Measurements from ENCODE around the gene CYP8B1. TPM values are rescaled to one million over a fixed set of nuclear protein-coding genes. Genes with fewer than 3 reads are reported as not detected.

Gene CYP8B1
- total RNA-seq, 1 experiment from 2014 or later, result not detected

DNA sequence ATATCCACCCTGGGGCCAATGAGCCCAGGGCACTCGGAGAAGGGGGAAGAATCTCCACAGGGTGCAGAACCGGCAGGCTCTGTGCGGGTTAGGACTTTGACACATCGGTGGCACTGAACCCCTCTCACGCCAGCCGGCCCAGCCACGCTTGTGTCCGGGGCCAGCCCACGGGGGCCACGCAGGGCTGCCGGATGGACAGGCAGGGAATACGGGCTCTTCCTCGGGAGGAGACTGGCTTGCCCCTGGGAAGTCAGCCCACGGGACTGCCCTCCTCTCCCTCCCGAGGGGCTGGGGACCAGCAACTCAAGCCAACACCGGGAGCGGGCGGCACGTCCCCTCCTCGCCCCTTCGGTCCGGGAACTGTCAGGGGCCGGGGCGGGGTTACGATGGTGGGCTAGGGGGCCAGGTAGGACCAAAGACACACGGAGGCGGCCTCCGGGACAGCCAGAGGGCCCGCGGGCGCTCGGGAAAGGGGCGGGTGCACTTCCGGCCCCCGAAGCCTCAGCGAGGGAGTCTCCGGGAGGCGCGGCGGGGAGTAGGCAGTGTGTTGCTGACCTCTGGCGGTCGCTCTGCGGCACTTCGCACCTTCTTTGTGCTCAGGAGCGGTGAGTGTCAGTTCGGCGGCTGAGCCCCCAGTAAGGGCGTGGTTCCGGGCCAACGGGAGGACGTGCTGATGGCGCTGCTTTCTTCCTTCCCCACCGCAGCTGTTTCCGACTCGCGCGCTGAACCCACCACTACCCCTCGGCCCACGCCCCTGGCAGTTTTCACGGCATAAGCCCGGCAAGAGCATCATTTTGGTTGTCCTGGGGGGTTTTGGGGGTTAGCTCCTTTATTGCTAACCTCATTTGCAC lies 5.1 kb upstream of the CYP8B1 start:
- 0 out of 2 replicates have a peak overlapping the region, but pooled peaks have one; percentile 48 for H2AFZ ChIP-seq
- peaks cover 4% of the 10 kb centered on the region; the same call in 1 of the 2 replicates for H3K4me1 ChIP-seq (replicated peaks; ENCODE audit: insufficient read depth)
- POLR2A ChIA-PET (ENCODE audit: unreplicated experiment), result no interaction called here
- intact Hi-C loops (cut with micrococcal nuclease; ENCODE audit: unreplicated experiment), result loop anchor here (1.0 to 5.0 kb wide), 3 partner anchors 49 to 649 kb away; no protein-coding TSS in a partner anchor
- TF ChIP-seq, protein P1, sequence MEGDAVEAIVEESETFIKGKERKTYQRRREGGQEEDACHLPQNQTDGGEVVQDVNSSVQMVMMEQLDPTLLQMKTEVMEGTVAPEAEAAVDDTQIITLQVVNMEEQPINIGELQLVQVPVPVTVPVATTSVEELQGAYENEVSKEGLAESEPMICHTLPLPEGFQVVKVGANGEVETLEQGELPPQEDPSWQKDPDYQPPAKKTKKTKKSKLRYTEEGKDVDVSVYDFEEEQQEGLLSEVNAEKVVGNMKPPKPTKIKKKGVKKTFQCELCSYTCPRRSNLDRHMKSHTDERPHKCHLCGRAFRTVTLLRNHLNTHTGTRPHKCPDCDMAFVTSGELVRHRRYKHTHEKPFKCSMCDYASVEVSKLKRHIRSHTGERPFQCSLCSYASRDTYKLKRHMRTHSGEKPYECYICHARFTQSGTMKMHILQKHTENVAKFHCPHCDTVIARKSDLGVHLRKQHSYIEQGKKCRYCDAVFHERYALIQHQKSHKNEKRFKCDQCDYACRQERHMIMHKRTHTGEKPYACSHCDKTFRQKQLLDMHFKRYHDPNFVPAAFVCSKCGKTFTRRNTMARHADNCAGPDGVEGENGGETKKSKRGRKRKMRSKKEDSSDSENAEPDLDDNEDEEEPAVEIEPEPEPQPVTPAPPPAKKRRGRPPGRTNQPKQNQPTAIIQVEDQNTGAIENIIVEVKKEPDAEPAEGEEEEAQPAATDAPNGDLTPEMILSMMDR (conservative IDR thresholded peaks at IDR 0.05), result peak; percentile 75
- no peak for TF ChIP-seq EZH2 (IDR thresholded peaks at IDR 0.05; ENCODE audit: low read depth)
- H3K36me3 ChIP-seq (ENCODE audit: low read depth), result no peaks in the 10 kb centered on the region
- H3K79me2 ChIP-seq (ENCODE audit: low read depth), result no peaks in the 10 kb centered on the region
- CTCF ChIA-PET, result interaction anchor here (0.8 kb wide), 1 partner anchor 52 kb away, joined by 3 read pairs; no protein-coding TSS in a partner anchor
- no peaks in the 10 kb centered on the region for H3K27me3 ChIP-seq (ENCODE audit: insufficient read depth, low read depth)
- H3K4me2 ChIP-seq, result peak overlapping the region; percentile 68
- no TSS peak for BruUV-seq (replicated peaks)
- no peak overlapping the region for H3K27ac ChIP-seq
- H3F3A ChIP-seq (ENCODE audit: insufficient read depth, low read depth), result no peaks in the 10 kb centered on the region; the same call in 1 of the 2 replicates
- H3K9me3 ChIP-seq (ENCODE audit: insufficient read depth, low read depth), result no peaks in the 10 kb centered on the region
- no peaks in the 10 kb centered on the region for H3K9me2 ChIP-seq (ENCODE audit: insufficient read depth)
- H3K4me3 ChIP-seq, result peak overlapping the region; percentile 32; the same call in 1 of the 2 replicates
- H4K20me1 ChIP-seq (ENCODE audit: insufficient read depth), result no peaks in the 10 kb centered on the region
- peak; percentile 47 to 69 for DNase-seq

DNA sequence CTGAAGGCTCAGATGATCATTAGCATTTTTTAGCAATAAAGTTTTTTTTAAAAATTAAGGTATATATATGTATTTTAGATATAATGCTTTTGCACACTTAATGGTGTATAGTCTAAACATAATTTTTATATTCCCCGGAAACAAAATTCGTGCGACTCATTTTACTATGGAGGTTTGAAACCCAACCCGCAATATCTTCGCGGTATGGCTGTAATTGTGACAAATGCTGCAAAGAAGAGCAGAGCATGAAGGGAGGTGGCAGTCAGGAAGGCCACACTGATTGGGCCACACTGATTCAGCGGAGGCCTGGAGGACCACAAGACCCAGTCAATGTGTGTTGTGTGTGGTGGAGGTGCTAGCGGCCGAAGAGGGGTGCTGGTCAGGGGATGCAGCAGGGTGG lies 4.5 kb upstream of the CYP8B1 start:
- no TSS peak for BruUV-seq (replicated peaks)
- Histone ChIP-seq H4K20me1 (ENCODE audit: insufficient read depth) (no peaks in the 10 kb centered on the region), H3K27ac (no peak overlapping the region), H3K4me2 (no peak overlapping the region), H3K79me2 (ENCODE audit: low read depth) (no peaks in the 10 kb centered on the region), H3K4me1 (replicated peaks; ENCODE audit: insufficient read depth) (peaks cover 4% of the 10 kb centered on the region; the same call in 1 of the 2 replicates), H2AFZ (no peak overlapping the region), H3F3A (ENCODE audit: insufficient read depth, low read depth) (no peaks in the 10 kb centered on the region; the same call in 1 of the 2 replicates), H3K36me3 (ENCODE audit: low read depth) (no peaks in the 10 kb centered on the region), H3K9me2 (ENCODE audit: insufficient read depth) (no peaks in the 10 kb centered on the region), H3K4me3 (no peak overlapping the region), H3K27me3 (ENCODE audit: insufficient read depth, low read depth) (no peaks in the 10 kb centered on the region), H3K9me3 (ENCODE audit: insufficient read depth, low read depth) (no peaks in the 10 kb centered on the region)
- CTCF ChIA-PET, result no interaction called here
- DNase-seq, result no peak
- intact Hi-C loops (cut with micrococcal nuclease; ENCODE audit: unreplicated experiment), result loop anchor here (5.0 kb wide), 2 partner anchors 48 to 648 kb away; no protein-coding TSS in a partner anchor
- POLR2A ChIA-PET (ENCODE audit: unreplicated experiment), result no interaction called here
- no peak for TF ChIP-seq EZH2 (IDR thresholded peaks at IDR 0.05; ENCODE audit: low read depth)

DNA sequence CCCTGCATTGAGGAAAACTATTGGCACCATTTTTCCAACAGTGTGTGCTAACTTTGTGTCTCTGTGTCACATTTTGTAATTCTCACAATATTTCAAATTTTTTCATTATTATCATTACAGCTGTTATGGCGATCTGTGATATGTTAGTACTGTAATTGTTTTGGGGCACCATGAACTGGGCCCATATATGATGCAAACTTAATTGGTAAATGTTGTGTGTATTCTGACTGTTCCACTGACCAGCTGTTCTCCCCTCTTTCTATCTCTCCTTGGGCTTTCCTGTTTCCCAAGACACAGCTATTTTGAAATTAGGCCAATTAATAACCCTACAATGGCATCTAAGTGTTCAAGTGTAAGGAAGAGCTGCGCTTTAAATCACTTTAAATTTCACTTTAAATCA lies 2.2 kb upstream of the CYP8B1 start:
- Histone ChIP-seq H3F3A (ENCODE audit: insufficient read depth, low read depth) (no peaks in the 10 kb centered on the region; the same call in 1 of the 2 replicates), H3K9me2 (ENCODE audit: insufficient read depth) (no peaks in the 10 kb centered on the region), H3K36me3 (ENCODE audit: low read depth) (no peaks in the 10 kb centered on the region), H3K27ac (no peak overlapping the region), H3K4me2 (no peak overlapping the region), H3K79me2 (ENCODE audit: low read depth) (no peaks in the 10 kb centered on the region), H2AFZ (no peak overlapping the region), H3K27me3 (ENCODE audit: insufficient read depth, low read depth) (no peaks in the 10 kb centered on the region), H4K20me1 (ENCODE audit: insufficient read depth) (no peaks in the 10 kb centered on the region), H3K9me3 (ENCODE audit: insufficient read depth, low read depth) (no peaks in the 10 kb centered on the region), H3K4me1 (replicated peaks; ENCODE audit: insufficient read depth) (peaks cover 4% of the 10 kb centered on the region; the same call in 1 of the 2 replicates), H3K4me3 (no peak overlapping the region)
- ChIA-PET CTCF (interaction anchor here (0.6 kb wide), 1 partner anchor 742 kb away, joined by 10 read pairs; no protein-coding TSS in a partner anchor), POLR2A (ENCODE audit: unreplicated experiment) (no interaction called here)
- intact Hi-C loops (cut with micrococcal nuclease; ENCODE audit: unreplicated experiment), result no loop called here
- TF ChIP-seq, protein P1 (conservative IDR thresholded peaks at IDR 0.05), result no peak
- no peak for TF ChIP-seq EZH2 (IDR thresholded peaks at IDR 0.05; ENCODE audit: low read depth)
- no peak for DNase-seq
- no TSS peak for BruUV-seq (replicated peaks)

Measured in PC-9 (cell line).